PC-9 (cell line): ENCODE results near the gene ANLN. TPM values are rescaled to one million over a fixed set of nuclear protein-coding genes. Genes with fewer than 3 reads are reported as not detected.

ENCODE experiments used
- BruUV-seq: library from RNA; stranded (reverse); fragments of 400-500 nt; replicated peaks from 2 replicates; lab custom pipeline; 2021; lab: Mats Ljungman, UMichigan
- CTCF ChIA-PET: fragments of 300-600 bp; sonication (Branson Sonifier 250); formaldehyde crosslinking; loops from one replicate; lab custom pipeline; 2022; ENCODE audit warnings: antibody characterized with exemption; lab: Charles Lee
- POLR2A ChIA-PET: fragments of 300-600 bp; sonication (Branson Sonifier 250); formaldehyde crosslinking; loops from one replicate; lab custom pipeline; 2022; ENCODE audit warnings: antibody characterized with exemption; ENCODE audit not compliant: unreplicated experiment; lab: Charles Lee
- DNase-seq, 2 experiments: peaks; one replicate each; pipeline versions ENCODE4 v3.0.0 to v3.0.0-alpha.2; 2015 to 2022; ENCODE audit warnings: mixed read lengths in 1 of 2
- H2AFZ ChIP-seq: fragments of 200-600 bp; sonication (generic); 2 replicates; pipeline ENCODE4 v1.8.1; 2017; ENCODE audit warnings: antibody characterized with exemption
- H3F3A ChIP-seq: fragments of 200-600 bp; sonication (generic); 2 replicates; pipeline ENCODE4 v1.8.1; 2017; ENCODE audit warnings: antibody characterized with exemption, mild to moderate bottlenecking, low read depth; ENCODE audit not compliant: insufficient read depth
- H3K27ac ChIP-seq: fragments of 200-600 bp; sonication (generic); 2 replicates; pipeline ENCODE4 v1.6.1; 2016; ENCODE audit warnings: mixed run types
- H3K27me3 ChIP-seq: fragments of 200-600 bp; sonication (generic); 2 replicates; pipeline ENCODE4 v1.6.1; 2016; ENCODE audit warnings: low read depth, mixed run types; ENCODE audit not compliant: insufficient read depth
- H3K36me3 ChIP-seq: fragments of 200-600 bp; sonication (generic); 2 replicates; pipeline ENCODE4 v1.6.1; 2016; ENCODE audit warnings: low read depth, mixed run types
- H3K4me1 ChIP-seq: fragments of 200-600 bp; sonication (generic); replicated peaks from 2 replicates; pipeline ENCODE4 v1.6.1; 2016; ENCODE audit warnings: mixed run types; ENCODE audit not compliant: insufficient read depth
- H3K4me2 ChIP-seq: fragments of 200-600 bp; sonication (generic); 2 replicates; pipeline ENCODE4 v1.6.1; 2017; ENCODE audit warnings: mixed run types
- H3K4me3 ChIP-seq: fragments of 200-600 bp; sonication (generic); 2 replicates; pipeline ENCODE4 v1.6.1; 2016; ENCODE audit warnings: mixed run types
- H3K79me2 ChIP-seq: fragments of 200-600 bp; sonication (generic); 2 replicates; pipeline ENCODE4 v1.6.1; 2017; ENCODE audit warnings: low read depth, mixed run types
- H3K9me2 ChIP-seq: fragments of 200-600 bp; sonication (generic); 2 replicates; pipeline ENCODE4 v1.8.1; 2017; ENCODE audit warnings: mild to moderate bottlenecking; ENCODE audit not compliant: insufficient read depth
- H3K9me3 ChIP-seq: fragments of 200-600 bp; sonication (generic); 2 replicates; pipeline ENCODE4 v1.8.1; 2016; ENCODE audit warnings: low read depth; ENCODE audit not compliant: insufficient read depth
- H4K20me1 ChIP-seq: fragments of 200-600 bp; sonication (generic); 2 replicates; pipeline ENCODE4 v1.8.1; 2017; ENCODE audit not compliant: insufficient read depth
- EZH2 ChIP-seq: fragments of 200-600 bp; sonication (generic); IDR thresholded peaks from 2 replicates; pipeline ENCODE4 v1.8.0; 2017; ENCODE audit warnings: antibody characterized with exemption, low read depth
- intact Hi-C: fragments of 100-400 bp; cut with micrococcal nuclease; formaldehyde crosslinking; loops from one replicate; pipeline ENCODE4 v1.10.0; 2022; ENCODE audit not compliant: unreplicated experiment
- total RNA-seq: library from RNA; stranded (reverse); gene quantifications from 2 replicates; pipeline ENCODE4 v1.2.3, GENCODE V29; 2021
- TF ChIP-seq, protein P1 (sequence below): fragments of 200-600 bp; sonication (generic); conservative IDR thresholded peaks from 2 replicates; pipeline ENCODE4 v1.6.1; 2017; ENCODE audit warnings: mixed run types, antibody characterized with exemption, mild to moderate bottlenecking, moderate library complexity

ANLN gene
- total RNA-seq, 1 experiment from 2014 or later, result 262 TPM

- no peak overlapping the region for H3K4me2 ChIP-seq
- CTCF ChIA-PET, result no interaction called here
- H3K4me3 ChIP-seq, result no peak overlapping the region
- intact Hi-C loops, result no loop called here
- no peaks in the 10 kb centered on the region for H3K27me3 ChIP-seq
- no peak overlapping the region for H3K27ac ChIP-seq
- no peaks in the 10 kb centered on the region for H3K79me2 ChIP-seq
- BruUV-seq, result no TSS peak
- H3K36me3 ChIP-seq, result peaks cover 74% of the 10 kb centered on the region
- POLR2A ChIA-PET, result interaction anchor here (0.7 kb wide), 1 partner anchor 51 kb away, joined by 5 read pairs; no protein-coding TSS in a partner anchor
- peaks cover 45% of the 10 kb centered on the region for H3F3A ChIP-seq
- H4K20me1 ChIP-seq, result no peaks in the 10 kb centered on the region
- no peaks in the 10 kb centered on the region for H3K9me2 ChIP-seq
- 0 out of 2 replicates have a peak, but pooled peaks cover 4% of the 10 kb centered on the region for H3K9me3 ChIP-seq
- no peak for DNase-seq
- TF ChIP-seq EZH2, result no peak
- TF ChIP-seq, protein P1, sequence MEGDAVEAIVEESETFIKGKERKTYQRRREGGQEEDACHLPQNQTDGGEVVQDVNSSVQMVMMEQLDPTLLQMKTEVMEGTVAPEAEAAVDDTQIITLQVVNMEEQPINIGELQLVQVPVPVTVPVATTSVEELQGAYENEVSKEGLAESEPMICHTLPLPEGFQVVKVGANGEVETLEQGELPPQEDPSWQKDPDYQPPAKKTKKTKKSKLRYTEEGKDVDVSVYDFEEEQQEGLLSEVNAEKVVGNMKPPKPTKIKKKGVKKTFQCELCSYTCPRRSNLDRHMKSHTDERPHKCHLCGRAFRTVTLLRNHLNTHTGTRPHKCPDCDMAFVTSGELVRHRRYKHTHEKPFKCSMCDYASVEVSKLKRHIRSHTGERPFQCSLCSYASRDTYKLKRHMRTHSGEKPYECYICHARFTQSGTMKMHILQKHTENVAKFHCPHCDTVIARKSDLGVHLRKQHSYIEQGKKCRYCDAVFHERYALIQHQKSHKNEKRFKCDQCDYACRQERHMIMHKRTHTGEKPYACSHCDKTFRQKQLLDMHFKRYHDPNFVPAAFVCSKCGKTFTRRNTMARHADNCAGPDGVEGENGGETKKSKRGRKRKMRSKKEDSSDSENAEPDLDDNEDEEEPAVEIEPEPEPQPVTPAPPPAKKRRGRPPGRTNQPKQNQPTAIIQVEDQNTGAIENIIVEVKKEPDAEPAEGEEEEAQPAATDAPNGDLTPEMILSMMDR, result no peak
- 0 out of 2 replicates have a peak, but pooled peaks cover 7% of the 10 kb centered on the region for H3K4me1 ChIP-seq
- no peak overlapping the region for H2AFZ ChIP-seq
Observed at GRCh38 chr7:36448781-36449379, 59.2 kb downstream of the ANLN start.

GRCh38 chr7:36449685-36450084 is 60.0 kb downstream of the ANLN start:
- no TSS peak for BruUV-seq
- no peak overlapping the region for H3K27ac ChIP-seq
- H3K4me2 ChIP-seq, result no peak overlapping the region
- H3K79me2 ChIP-seq, result no peaks in the 10 kb centered on the region
- H3K4me1 ChIP-seq, result 0 out of 2 replicates have a peak, but pooled peaks cover 7% of the 10 kb centered on the region
- ChIA-PET POLR2A (interaction anchor here (0.7 kb wide), 1 partner anchor 51 kb away, joined by 5 read pairs; no protein-coding TSS in a partner anchor), CTCF (no interaction called here)
- H3K36me3 ChIP-seq, result peaks cover 73% of the 10 kb centered on the region
- no peak for DNase-seq
- intact Hi-C loops, result no loop called here
- no peak for TF ChIP-seq EZH2
- TF ChIP-seq, protein P1, result no peak
- H3K9me3 ChIP-seq, result 0 out of 2 replicates have a peak, but pooled peaks cover 4% of the 10 kb centered on the region
- H3K9me2 ChIP-seq, result no peaks in the 10 kb centered on the region
- peaks cover 51% of the 10 kb centered on the region for H3F3A ChIP-seq
- H3K27me3 ChIP-seq, result no peaks in the 10 kb centered on the region
- no peaks in the 10 kb centered on the region for H4K20me1 ChIP-seq
- no peak overlapping the region for H2AFZ ChIP-seq
- no peak overlapping the region for H3K4me3 ChIP-seq

GRCh38 chr7:36453769-36454168 is 64.1 kb downstream of the ANLN start:
- ChIA-PET CTCF (no interaction called here), POLR2A (no interaction called here)
- TF ChIP-seq, protein P1, result no peak
- no peak for TF ChIP-seq EZH2
- no peaks in the 10 kb centered on the region for H4K20me1 ChIP-seq
- no peaks in the 10 kb centered on the region for H3K79me2 ChIP-seq
- H3K27me3 ChIP-seq, result no peaks in the 10 kb centered on the region
- H3K36me3 ChIP-seq, result peaks cover 44% of the 10 kb centered on the region
- no peak overlapping the region for H3K4me2 ChIP-seq
- DNase-seq, result no peak
- H3K4me1 ChIP-seq, result 0 out of 2 replicates have a peak, but pooled peaks cover 4% of the 10 kb centered on the region
- intact Hi-C loops, result no loop called here
- no peaks in the 10 kb centered on the region for H3K9me2 ChIP-seq
- no peak overlapping the region for H3K27ac ChIP-seq
- no peak overlapping the region for H2AFZ ChIP-seq
- no TSS peak for BruUV-seq
- no peaks in the 10 kb centered on the region for H3K9me3 ChIP-seq
- H3K4me3 ChIP-seq, result no peak overlapping the region
- peaks cover 41% of the 10 kb centered on the region for H3F3A ChIP-seq
